GM21447 (cell line): ENCODE results near the gene CCSER1.

ENCODE experiments used
- ATAC-seq: cut with Tn5 transposase; IDR thresholded peaks from one replicate; pipeline ENCODE4 v1.9.1; 2021; ENCODE audit not compliant: unreplicated experiment

CCSER1 gene

DNA sequence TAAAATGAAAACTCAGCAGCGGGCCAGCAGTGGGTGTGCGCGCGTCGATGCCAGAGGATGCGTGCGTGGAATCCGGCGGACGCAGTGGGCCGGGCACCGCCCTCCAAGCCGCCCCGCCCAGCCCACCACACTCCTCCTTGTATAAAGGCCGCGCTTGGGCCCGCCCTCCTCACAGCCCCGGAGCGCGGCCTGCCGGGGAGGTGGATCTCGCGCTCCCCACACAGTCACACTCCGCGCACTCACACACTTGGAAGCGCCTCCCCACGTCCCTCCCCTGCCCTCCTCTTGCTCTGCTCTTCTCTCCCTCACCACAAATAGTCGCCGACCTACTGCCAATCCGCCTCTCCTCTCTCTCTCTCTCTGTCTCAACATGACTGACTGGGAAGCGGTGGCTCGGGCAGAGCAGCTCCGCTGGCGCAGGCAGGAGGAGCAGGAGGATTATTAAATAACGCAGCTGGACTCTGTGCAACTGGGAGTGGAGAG, at the start of gene CCSER1:
TSS of gene CCSER1 (plus strand) at position 172 of the 483 bp plus-strand sequence.
- ATAC-seq = peak; percentile 59

- ATAC-seq = peak; percentile 71
Observed at GRCh38 chr4:90078440-90078839, 48.8 kb upstream of the CCSER1 start.

- ATAC-seq = no peak
Observed at GRCh38 chr4:90080116-90080515, 47.1 kb upstream of the CCSER1 start.

GRCh38 chr4:90081432-90082144, 45.6 kb upstream of the CCSER1 start:
- ATAC-seq = no peak

DNA sequence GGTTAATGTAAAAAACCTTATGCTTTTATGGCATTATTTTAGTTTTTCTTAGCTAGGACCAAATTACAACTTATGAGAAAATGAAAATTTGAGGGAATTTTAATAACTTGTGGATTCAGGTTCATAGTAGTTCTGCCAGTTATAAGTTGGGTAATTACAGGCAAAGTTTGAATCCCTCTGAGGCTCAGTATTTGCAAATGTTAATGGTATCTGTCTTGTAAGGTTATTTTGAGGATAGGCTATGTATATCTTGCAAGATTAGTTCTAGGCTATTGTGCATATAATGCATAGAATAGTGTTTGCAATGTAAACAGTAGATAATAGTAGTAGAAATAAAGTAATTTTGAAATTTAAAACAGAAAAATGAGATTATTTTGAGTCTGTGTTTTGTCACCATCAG, 44.7 kb upstream of the CCSER1 start:
- ATAC-seq = no peak

GRCh38 chr4:90084277-90084966, 42.8 kb upstream of the CCSER1 start:
- no peak for ATAC-seq

- no peak for ATAC-seq
Observed at GRCh38 chr4:90084967-90085295, 42.3 kb upstream of the CCSER1 start.

GRCh38 chr4:90093526-90093925, 33.7 kb upstream of the CCSER1 start:
- no peak for ATAC-seq

DNA sequence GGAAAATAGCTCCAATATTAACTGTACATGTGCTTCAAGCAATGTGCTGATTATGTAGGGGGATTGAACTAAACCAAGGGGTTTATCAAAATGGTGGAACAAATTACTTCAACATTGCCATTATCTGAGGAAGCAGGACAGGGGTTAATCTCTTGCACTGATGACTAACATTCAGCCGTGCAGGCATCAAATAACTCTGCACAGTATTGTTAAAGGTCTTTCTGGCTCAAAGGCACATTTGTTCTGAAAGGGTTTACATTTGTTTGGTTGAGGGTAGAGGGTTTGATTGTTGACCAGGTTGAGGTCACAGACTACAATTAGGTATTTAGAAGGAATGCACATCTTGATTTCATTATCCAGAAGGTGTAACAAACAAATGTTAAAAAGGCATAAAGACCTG, 32.2 kb upstream of the CCSER1 start:
- no peak for ATAC-seq

DNA sequence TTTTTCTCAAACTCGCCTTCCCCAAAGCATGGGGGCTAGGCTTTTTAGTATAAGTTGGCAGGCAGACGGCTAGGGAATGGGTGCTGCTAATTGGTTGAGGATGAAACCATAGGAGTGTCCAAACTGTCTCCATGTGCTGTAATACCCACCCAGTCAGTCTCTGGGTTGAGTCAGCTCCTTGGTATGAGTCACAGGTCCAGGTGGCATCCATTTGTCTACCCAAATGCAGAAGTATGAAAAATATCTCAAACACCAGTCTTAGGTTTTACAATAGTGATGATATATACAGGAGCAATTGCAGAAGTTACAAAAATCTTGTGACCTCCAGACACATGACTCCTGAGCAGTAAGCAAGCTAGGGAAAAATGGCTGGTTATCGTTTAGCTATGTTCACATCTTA, 27.4 kb upstream of the CCSER1 start:
- peak; percentile 64 for ATAC-seq

GRCh38 chr4:90103991-90104390, 23.2 kb upstream of the CCSER1 start:
- no peak for ATAC-seq

DNA sequence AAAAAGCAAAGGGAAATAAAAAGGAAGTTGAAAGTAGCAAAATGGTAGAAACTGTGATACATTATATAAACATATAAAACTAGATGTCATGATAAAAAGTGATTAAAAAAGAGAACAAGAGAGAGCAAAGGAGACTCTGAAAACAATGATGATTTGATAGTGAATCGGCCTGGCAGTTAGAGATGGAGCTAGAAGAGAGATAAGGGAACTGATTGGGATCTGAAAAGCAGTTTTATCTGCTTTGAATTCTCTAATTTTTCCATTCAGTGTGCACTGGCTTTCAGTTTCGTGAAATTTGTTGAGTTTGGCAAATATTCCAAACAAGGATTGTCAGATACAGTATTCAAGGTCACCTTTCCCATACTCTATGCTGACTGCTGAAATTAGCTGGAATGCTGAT, 21.9 kb upstream of the CCSER1 start:
- no peak for ATAC-seq

GRCh38 chr4:90112715-90113114, 14.5 kb upstream of the CCSER1 start:
- ATAC-seq = no peak

GRCh38 chr4:90113881-90114457, 13.2 kb upstream of the CCSER1 start:
- no peak for ATAC-seq

GRCh38 chr4:90118527-90119195, 8.5 kb upstream of the CCSER1 start:
- peak; percentile 91 for ATAC-seq

DNA sequence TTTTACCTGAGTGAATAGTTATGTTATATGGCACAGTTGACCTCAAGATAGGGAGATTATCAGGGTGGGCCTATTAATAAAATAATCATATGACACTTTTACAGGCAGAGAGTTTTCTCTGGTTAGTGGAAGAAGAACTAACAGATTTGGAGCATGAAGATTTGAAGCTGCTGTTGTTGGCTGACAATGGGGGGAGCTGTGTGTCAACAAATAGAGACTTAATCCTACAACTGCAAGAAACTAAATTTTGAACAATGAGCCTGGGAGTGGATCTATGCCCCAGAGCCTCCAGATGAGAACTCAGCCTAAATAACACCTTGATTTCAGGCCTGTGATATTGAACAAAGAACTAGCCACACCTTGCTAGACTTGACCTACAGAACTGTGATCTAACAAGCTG, 7.2 kb upstream of the CCSER1 start:
- no peak for ATAC-seq

GRCh38 chr4:90120815-90121214, 6.4 kb upstream of the CCSER1 start:
- ATAC-seq = no peak

GRCh38 chr4:90121676-90122354, 5.4 kb upstream of the CCSER1 start:
- ATAC-seq = no peak

DNA sequence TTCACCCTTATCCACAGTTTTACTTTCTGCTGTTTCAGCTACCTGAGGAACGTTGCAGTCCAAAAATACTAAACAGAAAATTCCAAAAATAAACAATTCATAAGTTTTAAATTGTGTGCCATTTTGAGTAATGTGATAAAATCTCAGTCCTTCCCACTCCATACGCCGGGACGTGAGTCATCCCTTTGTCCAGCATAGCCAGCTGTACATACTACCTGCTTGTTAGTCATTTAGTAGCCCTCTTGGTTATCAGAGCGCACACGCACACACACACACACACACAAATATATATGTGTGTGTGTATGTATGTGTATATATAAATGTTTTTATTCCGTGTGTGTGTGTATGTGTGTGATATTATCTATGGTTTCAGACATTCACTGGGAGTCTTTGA, 4.8 kb upstream of the CCSER1 start:
- no peak for ATAC-seq

- ATAC-seq = no peak
Observed at GRCh38 chr4:90124276-90124675, 2.9 kb upstream of the CCSER1 start.

GRCh38 chr4:90126805-90127204, 389 bp upstream of the CCSER1 start:
- ATAC-seq = peak; percentile 7
